ENCODE data around the gene LSM7.

Gene LSM7
- 35.3 to 63.2 (median 39.7) reads per million in 4 experiments for total RNA-seq

DNA sequence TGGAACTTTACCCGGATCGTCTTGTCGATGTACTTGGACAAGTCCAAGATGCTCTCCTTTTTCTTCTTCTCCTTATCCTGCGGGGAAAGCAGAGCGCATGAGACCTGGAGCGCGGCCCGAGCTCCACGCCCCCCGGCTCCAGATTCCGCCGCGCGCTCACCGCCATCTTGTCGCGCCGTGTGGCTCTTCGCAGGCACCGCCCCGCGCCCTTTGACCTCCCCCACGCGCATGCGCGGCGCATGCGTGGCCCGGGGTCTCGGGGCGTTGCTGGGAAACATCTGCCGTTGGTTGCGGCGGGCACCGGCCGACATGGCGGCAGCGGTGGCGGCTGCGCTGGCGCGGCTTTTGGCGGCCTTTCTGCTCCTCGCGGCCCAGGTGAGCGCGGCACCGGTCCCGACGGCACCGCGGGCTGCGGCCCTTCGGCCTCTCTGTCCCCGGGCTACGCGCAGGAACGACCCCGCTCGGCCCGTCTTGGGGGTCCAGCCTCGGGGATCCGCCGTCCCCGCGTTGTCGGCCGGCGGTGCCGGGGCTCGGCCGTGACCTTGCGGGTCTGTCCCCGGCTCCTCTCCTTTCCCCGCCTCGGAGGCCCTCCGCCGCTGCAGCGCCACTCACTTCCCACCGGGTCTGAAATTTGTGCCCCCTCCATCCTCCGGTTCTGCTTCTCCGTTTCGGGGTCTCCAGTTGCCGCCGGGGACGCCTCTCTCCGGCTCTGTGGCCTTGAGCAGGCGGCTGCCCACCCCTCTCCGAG, at the start of gene LSM7, which contains the start of gene SPPL2B:
Gene LSM7 (minus strand): TSS at position 186 of the 748 bp plus-strand sequence. CDS start 20 bp downstream, at position 166.
Gene SPPL2B (plus strand): TSS at position 284 of the 748 bp plus-strand sequence. CDS start 26 bp downstream, at position 310.
- peak; percentile 91 for DNase-seq

DNA sequence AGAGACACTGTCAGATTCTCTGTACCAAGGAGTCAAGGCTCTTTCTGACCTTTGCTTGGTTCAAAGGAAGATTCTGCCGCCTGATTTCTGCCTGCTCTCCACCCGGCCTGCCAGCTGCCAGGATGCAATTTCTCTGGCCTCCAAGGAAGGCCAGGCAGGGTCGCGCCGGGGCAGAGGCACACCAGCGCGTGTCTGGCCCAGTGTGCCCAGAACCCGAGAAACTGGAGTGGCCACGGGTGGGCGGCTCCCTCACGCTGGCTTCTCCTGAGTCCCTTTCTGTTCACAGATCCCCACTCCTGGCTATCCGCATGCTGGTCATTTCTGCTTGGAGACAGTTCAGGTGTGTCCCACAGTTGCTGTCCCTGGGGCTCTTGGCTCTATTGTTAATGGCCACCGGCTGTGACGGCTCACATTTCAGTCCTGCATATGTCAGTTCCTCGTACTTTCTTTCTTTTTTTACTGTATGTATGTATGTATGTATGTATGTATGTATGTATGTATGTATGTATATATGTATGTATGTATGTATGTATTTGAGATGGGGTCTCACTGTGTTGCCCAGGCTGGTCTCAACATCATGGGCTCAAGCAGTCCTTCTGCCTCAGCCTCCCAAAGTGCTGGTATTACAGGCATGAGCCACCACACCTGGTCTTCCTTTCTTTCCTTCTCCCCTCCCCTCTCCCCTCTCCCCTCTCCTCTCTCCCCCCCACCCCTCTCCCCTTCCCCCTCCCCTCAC, 48.6 kb upstream of the LSM7 start:
- DNase-seq, result no peak

- DNase-seq, result no peak
Observed at GRCh38 chr19:2375353-2376121, 47.2 kb upstream of the LSM7 start.

- no peak for DNase-seq
Observed at GRCh38 chr19:2374808-2375207, 46.4 kb upstream of the LSM7 start.

GRCh38 chr19:2372076-2372612, 43.8 kb upstream of the LSM7 start:
- no peak for DNase-seq

GRCh38 chr19:2371656-2372055, 43.3 kb upstream of the LSM7 start:
- no peak for DNase-seq

GRCh38 chr19:2365201-2365970, 37.0 kb upstream of the LSM7 start:
- no peak for DNase-seq

DNA sequence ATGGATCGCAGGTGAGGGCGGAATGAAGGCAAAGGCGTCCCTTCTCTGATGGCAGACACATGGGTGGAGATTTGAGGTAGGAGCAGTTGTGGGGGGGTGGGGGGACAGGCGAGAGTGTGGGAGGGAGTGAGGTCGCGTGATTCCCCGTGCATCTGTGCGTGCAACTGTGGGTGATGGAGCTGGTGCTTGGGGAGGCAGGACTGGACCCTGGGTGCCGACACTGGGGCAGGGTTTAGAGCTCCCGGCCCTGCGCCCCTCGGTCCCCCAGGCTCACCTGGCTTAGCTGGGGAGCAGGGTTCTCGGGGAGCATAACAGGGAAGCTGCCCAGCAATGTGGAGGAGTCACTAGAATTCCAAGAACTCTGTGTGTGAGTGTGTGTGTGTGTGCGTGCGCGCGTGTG, 35.0 kb upstream of the LSM7 start:
- no peak for DNase-seq

DNA sequence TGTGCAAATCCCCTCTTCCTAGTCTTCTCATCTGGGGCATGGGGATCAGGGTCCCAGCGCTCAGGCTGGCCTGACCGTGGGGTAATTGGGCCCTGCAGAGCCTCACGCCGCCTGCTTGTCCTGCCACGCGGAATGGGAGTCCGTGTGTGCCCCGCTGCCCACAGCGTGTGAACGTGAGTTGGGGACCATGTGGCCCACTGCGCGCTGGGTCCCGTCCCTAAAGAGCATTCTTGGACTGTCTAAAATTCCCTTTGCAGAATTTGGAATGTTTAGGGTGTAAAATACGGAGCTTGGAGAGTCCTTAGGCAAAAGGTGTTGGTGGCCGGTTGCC, 34.5 kb upstream of the LSM7 start:
- DNase-seq, result no peak

GRCh38 chr19:2362046-2362969, 33.9 kb upstream of the LSM7 start:
- no peak for DNase-seq

- DNase-seq, result no peak
Observed at GRCh38 chr19:2361246-2362045, 33.1 kb upstream of the LSM7 start.

- no peak for DNase-seq
Observed at GRCh38 chr19:2360833-2361232, 32.4 kb upstream of the LSM7 start.

- DNase-seq, result no peak
Observed at GRCh38 chr19:2359992-2360685, 31.8 kb upstream of the LSM7 start, which contains the start of gene TMPRSS9. Gene TMPRSS9 (plus strand): TSS chr19:2360265. CDS start chr19:2389786, 29,521 bp downstream.

- no peak for DNase-seq
Observed at GRCh38 chr19:2358548-2359173, 30.3 kb upstream of the LSM7 start.

GRCh38 chr19:2357279-2358206, 29.2 kb upstream of the LSM7 start:
- DNase-seq, result no peak

GRCh38 chr19:2356036-2356646, 27.8 kb upstream of the LSM7 start:
- DNase-seq, result no peak

All from effector CD8-positive, alpha-beta T cell (primary cell).